KMS-11 (cell line): ENCODE results near the gene PTPRQ.

ENCODE experiments used
- H2AFZ ChIP-seq: fragments of 200-600 bp; sonication (generic); 2 replicates; pipeline ENCODE4 v1.6.1; 2016; ENCODE audit warnings: antibody characterized with exemption, mixed run types, low read depth
- H3K27ac ChIP-seq: fragments of 200-600 bp; sonication (generic); 2 replicates; pipeline ENCODE4 v1.6.1; 2016; ENCODE audit warnings: mild to moderate bottlenecking, mixed run types
- H3K27me3 ChIP-seq: fragments of 200-600 bp; sonication (generic); 2 replicates; pipeline ENCODE4 v1.6.1; 2017; ENCODE audit warnings: mild to moderate bottlenecking, low read depth, mixed run types, moderate library complexity; ENCODE audit not compliant: insufficient read depth
- H3K36me3 ChIP-seq: fragments of 200-600 bp; sonication (generic); 2 replicates; pipeline ENCODE4 v1.6.1; 2017; ENCODE audit warnings: mild to moderate bottlenecking, mixed run types; ENCODE audit not compliant: insufficient read depth
- H3K4me1 ChIP-seq: fragments of 200-600 bp; sonication (generic); 2 replicates; pipeline ENCODE4 v1.6.1; 2016; ENCODE audit warnings: mild to moderate bottlenecking, low read depth, mixed run types; ENCODE audit not compliant: poor library complexity, severe bottlenecking
- H3K4me2 ChIP-seq: fragments of 200-600 bp; sonication (generic); 2 replicates; pipeline ENCODE4 v1.7.0; 2016; ENCODE audit warnings: mild to moderate bottlenecking, mixed run types
- H3K4me3 ChIP-seq: fragments of 200-600 bp; sonication (generic); IDR thresholded peaks from 2 replicates; pipeline ENCODE4 v1.6.1; 2017; ENCODE audit warnings: low read depth, low read length, mixed read lengths; ENCODE audit not compliant: insufficient read depth
- H3K79me2 ChIP-seq: fragments of 200-600 bp; sonication (generic); 2 replicates; pipeline ENCODE4 v1.6.1; 2016; ENCODE audit warnings: low read depth, mixed run types; ENCODE audit not compliant: insufficient read depth
- H3K9ac ChIP-seq: fragments of 200-600 bp; sonication (generic); 2 replicates; pipeline ENCODE4 v1.6.1; 2016; ENCODE audit warnings: mild to moderate bottlenecking, mixed run types
- H4K20me1 ChIP-seq: fragments of 200-600 bp; sonication (generic); 2 replicates; pipeline ENCODE4 v1.6.1; 2016; ENCODE audit warnings: mild to moderate bottlenecking, mixed run types; ENCODE audit not compliant: insufficient read depth
- TF ChIP-seq, protein P1 (sequence below): fragments of 200-600 bp; sonication (generic); conservative IDR thresholded peaks from 2 replicates; pipeline ENCODE4 v1.6.1; 2017; ENCODE audit warnings: low read depth, mild to moderate bottlenecking, antibody characterized with exemption, low read length, moderate library complexity, mixed read lengths

PTPRQ gene

DNA sequence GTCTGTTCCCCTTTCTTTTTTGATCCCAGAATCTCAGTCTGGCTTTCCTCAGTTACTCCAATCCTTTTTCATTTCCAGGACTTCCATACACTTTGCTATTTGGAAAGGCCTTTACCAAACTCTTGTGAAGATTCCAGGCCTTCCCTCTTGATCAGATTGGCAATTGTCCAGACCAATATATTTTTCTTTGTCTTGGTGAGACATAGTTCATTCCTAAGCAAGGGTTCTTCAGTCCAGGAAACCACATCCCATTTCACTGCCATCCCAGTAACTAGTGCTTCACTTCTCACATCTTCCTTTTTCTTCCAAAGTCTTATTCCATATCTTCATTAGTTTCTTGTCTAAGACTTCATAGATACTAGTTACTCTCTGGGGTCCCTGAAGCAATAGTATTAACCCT is 2.1 kb upstream of the PTPRQ start:
- Histone ChIP-seq H3K27me3 (no peaks in the 10 kb centered on the region), H3K4me2 (no peak overlapping the region), H3K79me2 (no peaks in the 10 kb centered on the region), H3K4me3 (no peak overlapping the region), H3K27ac (no peak overlapping the region), H3K4me1 (no peaks in the 10 kb centered on the region), H3K9ac (no peak overlapping the region), H3K36me3 (no peaks in the 10 kb centered on the region), H4K20me1 (no peaks in the 10 kb centered on the region), H2AFZ (no peak overlapping the region)
- TF ChIP-seq, protein P1, sequence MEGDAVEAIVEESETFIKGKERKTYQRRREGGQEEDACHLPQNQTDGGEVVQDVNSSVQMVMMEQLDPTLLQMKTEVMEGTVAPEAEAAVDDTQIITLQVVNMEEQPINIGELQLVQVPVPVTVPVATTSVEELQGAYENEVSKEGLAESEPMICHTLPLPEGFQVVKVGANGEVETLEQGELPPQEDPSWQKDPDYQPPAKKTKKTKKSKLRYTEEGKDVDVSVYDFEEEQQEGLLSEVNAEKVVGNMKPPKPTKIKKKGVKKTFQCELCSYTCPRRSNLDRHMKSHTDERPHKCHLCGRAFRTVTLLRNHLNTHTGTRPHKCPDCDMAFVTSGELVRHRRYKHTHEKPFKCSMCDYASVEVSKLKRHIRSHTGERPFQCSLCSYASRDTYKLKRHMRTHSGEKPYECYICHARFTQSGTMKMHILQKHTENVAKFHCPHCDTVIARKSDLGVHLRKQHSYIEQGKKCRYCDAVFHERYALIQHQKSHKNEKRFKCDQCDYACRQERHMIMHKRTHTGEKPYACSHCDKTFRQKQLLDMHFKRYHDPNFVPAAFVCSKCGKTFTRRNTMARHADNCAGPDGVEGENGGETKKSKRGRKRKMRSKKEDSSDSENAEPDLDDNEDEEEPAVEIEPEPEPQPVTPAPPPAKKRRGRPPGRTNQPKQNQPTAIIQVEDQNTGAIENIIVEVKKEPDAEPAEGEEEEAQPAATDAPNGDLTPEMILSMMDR: no peak

DNA sequence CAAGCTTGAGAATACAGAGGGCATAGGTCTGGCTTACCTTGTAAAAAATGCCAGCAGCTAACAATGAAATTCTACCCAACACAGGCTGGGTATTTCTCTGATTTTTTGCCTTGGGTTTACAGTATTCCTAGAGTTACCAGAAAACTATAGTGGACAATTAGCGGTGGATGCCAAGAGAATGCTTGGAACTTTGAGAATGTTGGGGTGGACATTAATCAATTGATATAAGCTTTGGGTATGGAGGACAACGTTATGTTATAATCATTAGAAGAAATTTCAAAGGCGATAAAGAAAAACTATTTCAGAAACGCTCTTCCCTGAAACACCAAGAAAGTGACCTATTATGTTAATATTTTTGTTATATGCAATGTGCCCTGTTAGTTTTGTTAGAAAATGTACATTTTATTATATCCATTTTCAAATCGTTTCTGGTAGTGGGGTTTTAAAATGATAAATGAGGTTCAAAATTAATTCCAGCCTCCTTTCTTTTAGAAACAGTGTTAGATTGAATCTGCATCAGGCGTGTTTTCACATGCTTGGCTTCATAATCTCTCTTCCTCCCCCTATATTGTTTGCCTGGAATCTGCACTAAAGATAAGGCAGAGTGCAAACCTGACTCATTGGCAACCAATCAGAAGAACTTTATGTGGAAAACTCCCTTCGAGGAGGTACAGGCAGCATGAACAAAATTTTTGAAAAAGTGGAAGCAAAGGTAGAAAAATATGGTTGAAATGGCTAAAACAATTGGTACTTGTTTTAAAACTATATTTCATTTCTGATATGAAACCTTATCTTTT is 1.4 kb upstream of the PTPRQ start:
- Histone ChIP-seq H2AFZ (no peak overlapping the region), H4K20me1 (no peaks in the 10 kb centered on the region)

DNA sequence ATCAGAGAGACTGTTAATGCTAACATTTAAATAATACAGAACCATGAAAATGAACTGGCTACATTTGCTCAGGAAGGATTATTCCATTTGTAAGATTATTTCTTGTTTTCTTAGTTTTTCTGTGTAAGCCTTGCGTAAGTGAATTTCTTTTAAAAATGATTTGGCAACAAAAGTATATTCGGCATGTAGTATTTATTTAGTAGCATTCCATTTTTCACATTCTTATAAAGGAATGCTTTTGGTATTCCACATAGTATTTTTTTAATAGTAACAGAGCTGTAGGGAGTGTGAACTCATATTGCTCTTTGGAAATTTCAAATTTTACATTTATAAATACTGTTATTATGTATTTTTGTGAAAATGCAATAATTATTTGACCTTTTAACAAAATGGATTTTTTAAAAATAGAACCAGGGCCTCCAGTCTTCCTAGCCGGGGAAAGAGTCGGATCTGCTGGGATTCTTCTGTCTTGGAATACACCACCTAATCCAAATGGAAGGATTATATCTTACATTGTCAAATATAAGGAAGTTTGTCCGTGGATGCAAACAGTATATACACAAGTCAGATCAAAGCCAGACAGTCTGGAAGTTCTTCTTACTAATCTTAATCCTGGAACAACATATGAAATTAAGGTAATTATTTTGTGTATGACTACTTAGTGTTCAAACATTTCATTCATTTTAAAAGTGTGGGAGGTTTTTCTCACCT is 1.2 kb downstream of the PTPRQ start:
- no peak overlapping the region for H2AFZ ChIP-seq
- H3K27ac ChIP-seq: no peak overlapping the region

More for the DNA sequence above, 1.4 kb upstream of the PTPRQ start:
- Histone ChIP-seq H3K4me3 (no peak overlapping the region), H3K4me1 (no peaks in the 10 kb centered on the region), H3K27me3 (no peaks in the 10 kb centered on the region), H3K4me2 (no peak overlapping the region), H3K79me2 (no peaks in the 10 kb centered on the region), H3K9ac (no peak overlapping the region), H3K27ac (no peak overlapping the region), H3K36me3 (no peaks in the 10 kb centered on the region)
- TF ChIP-seq, protein P1: no peak

DNA sequence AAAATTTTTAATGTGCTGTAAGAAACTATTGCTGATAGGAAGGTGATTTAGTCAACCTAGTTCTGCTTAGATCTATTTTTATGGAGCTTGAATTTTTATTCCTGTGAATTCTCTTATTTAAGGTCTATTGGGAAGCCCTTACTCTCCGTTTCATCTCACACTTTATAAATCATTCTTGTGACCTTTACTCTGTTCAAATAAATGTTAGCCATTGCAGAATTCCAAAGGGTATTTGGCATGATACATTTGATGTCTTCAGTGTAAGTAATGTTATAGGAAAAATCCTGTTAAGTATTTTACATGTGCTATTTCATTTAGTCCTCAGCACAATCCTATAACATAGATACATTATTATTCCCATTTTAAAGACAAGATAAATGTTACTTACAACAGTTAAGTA is 12.5 kb downstream of the PTPRQ start:
- no peaks in the 10 kb centered on the region for H3K4me1 ChIP-seq
- no peak overlapping the region for H3K4me3 ChIP-seq
- no peak overlapping the region for H3K9ac ChIP-seq
- H3K36me3 ChIP-seq: no peaks in the 10 kb centered on the region
- no peak overlapping the region for H2AFZ ChIP-seq
- H3K27ac ChIP-seq: no peak overlapping the region
- H3K27me3 ChIP-seq: no peaks in the 10 kb centered on the region
- H3K79me2 ChIP-seq: no peaks in the 10 kb centered on the region
- no peak overlapping the region for H3K4me2 ChIP-seq
- no peaks in the 10 kb centered on the region for H4K20me1 ChIP-seq
- TF ChIP-seq, protein P1: no peak

More for the DNA sequence above, 1.2 kb downstream of the PTPRQ start:
- H3K4me1 ChIP-seq: no peaks in the 10 kb centered on the region
- no peak overlapping the region for H3K4me3 ChIP-seq
- no peaks in the 10 kb centered on the region for H3K36me3 ChIP-seq
- H3K79me2 ChIP-seq: no peaks in the 10 kb centered on the region
- no peaks in the 10 kb centered on the region for H3K27me3 ChIP-seq
- TF ChIP-seq, protein P1: no peak
- no peak overlapping the region for H3K9ac ChIP-seq
- H4K20me1 ChIP-seq: no peaks in the 10 kb centered on the region
- no peak overlapping the region for H3K4me2 ChIP-seq
